HepG2 (cell line): ENCODE measurements around the gene TFPI2. TPM values are rescaled to one million over a fixed set of nuclear protein-coding genes. Genes with fewer than 3 reads are reported as not detected.

Source experiments
- ATAC-seq: fragments of 200-7000 bp; cut with Tn5 transposase; 3 replicates; pipeline ENCODE4 v1.9.1; 2020; ENCODE audit warnings: mild to moderate bottlenecking, moderate library complexity
- BruUV-seq: library from RNA; stranded (reverse); fragments of 400-500 nt; replicated peaks from 2 replicates; lab custom pipeline; 2021; lab: Mats Ljungman, UMichigan
- CTCF ChIA-PET: fragments of 300-600 bp; formaldehyde crosslinking; extraction: SDS; loops from one replicate; lab custom pipeline; 2021; ENCODE audit warnings: low total read pairs, inconsistent platforms, low intra/inter-chr PET ratio; lab: Yijun Ruan, JAX
- POLR2A ChIA-PET: fragments of 350-600 bp; sonication (Branson Sonifier 250); formaldehyde crosslinking; loops from one replicate; lab custom pipeline; 2020; ENCODE audit warnings: antibody characterized with exemption, inconsistent platforms; lab: Yijun Ruan, JAX
- DNase-seq: peaks from one replicate; pipeline ENCODE4 v3.0.0-alpha.2; 2015; ENCODE audit warnings: low spot score
- FAIRE-seq: peaks from 3 replicates; lab custom pipeline; 2011; peaks lifted over from hg19 to GRCh38; lab: Jason Lieb, UNC
- H2AFZ ChIP-seq: one replicate; pipeline ENCODE4 v1.6.1; 2011; ENCODE audit warnings: low read length, inconsistent platforms
- H3K27ac ChIP-seq: fragments of 300-600 bp; 3 replicates; pipeline ENCODE4 v1.8.0; 2011; ENCODE audit warnings: mixed run types, mild to moderate bottlenecking, mixed read lengths, low read length, inconsistent platforms; ENCODE audit not compliant: insufficient read depth; ENCODE audit errors: extremely low read length
- H3K27me3 ChIP-seq, 2 experiments: fragments of 200-600 bp in 1 of 2; 2 replicates in 1 of 2; 3 replicates in 1 of 2; pipeline versions ENCODE4 v1.6.0 to v1.8.0; 2011; ENCODE audit warnings: low read length in 2 of 2, mild to moderate bottlenecking in 2 of 2, moderate library complexity in 2 of 2, inconsistent platforms in 1 of 2; ENCODE audit not compliant: insufficient read depth in 2 of 2, control insufficient read depth in 1 of 2
- H3K36me3 ChIP-seq, 2 experiments: fragments of 200-600 bp in 1 of 2; replicated peaks in 1 of 2; 2 replicates in 1 of 2; 3 replicates in 1 of 2; pipeline versions ENCODE4 v1.5.1 to v1.8.0; 2011; ENCODE audit warnings: low read length in 2 of 2, inconsistent platforms in 1 of 2; ENCODE audit not compliant: insufficient read depth in 2 of 2, control insufficient read depth in 1 of 2
- H3K4me1 ChIP-seq: 2 replicates; pipeline ENCODE4 v1.5.1; 2012; ENCODE audit warnings: low read length, inconsistent platforms; ENCODE audit not compliant: insufficient read depth
- H3K4me2 ChIP-seq: 2 replicates; pipeline ENCODE4 v1.6.0; 2011; ENCODE audit warnings: low read depth, low read length, inconsistent platforms
- H3K4me3 ChIP-seq, 3 experiments: fragments of 200-600 bp in 1 of 3; sonication (generic), shearing (Covaris generic) in 1 of 3; replicated peaks in 1 of 3; 2 replicates each; pipeline ENCODE4 v1.5.1; 2011 to 2016; ENCODE audit warnings: low read length in 3 of 3, inconsistent platforms in 2 of 3, low read depth in 2 of 3, mild to moderate bottlenecking in 2 of 3, control low read depth in 1 of 3, mixed read lengths in 1 of 3; ENCODE audit not compliant: insufficient read depth in 1 of 3
- H3K79me2 ChIP-seq: one replicate; pipeline ENCODE4 v1.6.1; 2011; ENCODE audit warnings: low read length, inconsistent platforms; ENCODE audit not compliant: insufficient read depth
- H3K9ac ChIP-seq: 2 replicates; pipeline ENCODE4 v1.6.0; 2011; ENCODE audit warnings: mild to moderate bottlenecking, low read depth, low read length, inconsistent platforms; ENCODE audit not compliant: insufficient read depth
- H3K9me3 ChIP-seq: 2 replicates; pipeline ENCODE4 v1.5.1; 2012; ENCODE audit warnings: mild to moderate bottlenecking, low read length
- H4K20me1 ChIP-seq: 2 replicates; pipeline ENCODE4 v1.6.0; 2011; ENCODE audit warnings: inconsistent platforms, mild to moderate bottlenecking, low read length, moderate library complexity; ENCODE audit not compliant: insufficient read depth
- GZF1 ChIP-seq: sonication (generic); formaldehyde crosslinking; IDR thresholded peaks from 2 replicates; pipeline ENCODE4 v1.5.1; 2020; ENCODE audit warnings: mild to moderate bottlenecking, missing genetic modification reagents
- JUNB ChIP-seq: sonication (generic); formaldehyde crosslinking; IDR thresholded peaks from 2 replicates; pipeline ENCODE4 v1.8.0; 2022; ENCODE audit warnings: missing genetic modification reagents, mild to moderate bottlenecking, borderline replicate concordance
- MAFK ChIP-seq, 2 experiments: IDR thresholded peaks in 1 of 2; conservative IDR thresholded peaks in 1 of 2; 2 replicates each; pipeline ENCODE4 v1.6.1; 2011; ENCODE audit warnings: improper control_type of control experiment in 2 of 2, low read length in 2 of 2
- NR2C2 ChIP-seq: sonication (generic); formaldehyde crosslinking; IDR thresholded peaks from 2 replicates; pipeline ENCODE4 v1.4.0; 2020; ENCODE audit warnings: missing genetic modification reagents, mild to moderate bottlenecking, moderate library complexity, borderline replicate concordance
- POGZ ChIP-seq: sonication (generic); formaldehyde crosslinking; IDR thresholded peaks from 2 replicates; pipeline ENCODE4 v1.4.0; 2020; ENCODE audit warnings: mild to moderate bottlenecking, missing genetic modification reagents
- SALL1 ChIP-seq: sonication (generic); formaldehyde crosslinking; IDR thresholded peaks from 2 replicates; pipeline ENCODE4 v1.8.0; 2022; ENCODE audit warnings: mild to moderate bottlenecking, missing genetic modification reagents
- TEAD2 ChIP-seq: sonication (generic); formaldehyde crosslinking; IDR thresholded peaks from 2 replicates; pipeline ENCODE4 v1.9.0; 2021; ENCODE audit warnings: missing genetic modification reagents
- XRCC5 ChIP-seq: fragments of 200-400 bp; formaldehyde crosslinking; optimal IDR thresholded peaks from 2 replicates; pipeline ENCODE3; 2017; ENCODE audit warnings: mild to moderate bottlenecking, low read length
- ZBTB3 ChIP-seq: sonication (generic); formaldehyde crosslinking; IDR thresholded peaks from 2 replicates; pipeline ENCODE4 v1.4.0; 2020; ENCODE audit warnings: low read depth, mild to moderate bottlenecking, moderate library complexity, missing genetic modification reagents, borderline replicate concordance
- ZBTB38 ChIP-seq: sonication (generic); formaldehyde crosslinking; IDR thresholded peaks from 2 replicates; pipeline ENCODE4 v1.5.1; 2020; ENCODE audit warnings: mild to moderate bottlenecking, missing genetic modification reagents
- ZMAT3 ChIP-seq: sonication (generic); formaldehyde crosslinking; conservative IDR thresholded peaks from 2 replicates; pipeline ENCODE4 v1.7.0; 2021; ENCODE audit warnings: missing genetic modification reagents
- ZNF121 ChIP-seq: sonication (generic); formaldehyde crosslinking; IDR thresholded peaks from 2 replicates; pipeline ENCODE4 v1.5.0; 2020; ENCODE audit warnings: mild to moderate bottlenecking, missing genetic modification reagents
- ZNF205 ChIP-seq: IDR thresholded peaks from 2 replicates; pipeline ENCODE4 v1.6.1; 2018; ENCODE audit warnings: missing biosample characterization, missing genetic modification reagents
- ZNF781 ChIP-seq: sonication (generic); formaldehyde crosslinking; IDR thresholded peaks from 2 replicates; pipeline ENCODE4 v1.5.1; 2020; ENCODE audit warnings: borderline replicate concordance, mild to moderate bottlenecking, missing genetic modification reagents; ENCODE audit errors: not compliant biosample characterization
- ZSCAN9 ChIP-seq: IDR thresholded peaks from 2 replicates; pipeline ENCODE4 v1.6.1; 2016; ENCODE audit warnings: borderline replicate concordance
- WGBS: methylation state at CpG from one replicate; pipeline ENCODE4 v1.1.6; 2017; ENCODE audit warnings: low lambda C conversion rate; 5-methylcytosine and 5-hydroxymethylcytosine counted together
- in situ Hi-C: cut with HindIII; loops from 2 replicates; pipeline ENCODE4 v1.10.0; 2017; ENCODE audit warnings: low pct_unique_long_range_greater_than_20kb; ENCODE audit not compliant: extremely low pct_ligation_motif_present
- intact Hi-C: fragments of 100-400 bp; cut with micrococcal nuclease; formaldehyde crosslinking; loops from one replicate; pipeline ENCODE4 v1.10.0; 2022; ENCODE audit not compliant: unreplicated experiment
- polyA plus RNA-seq, 8 experiments: library from polyadenylated mRNA; depleted of rRNA in 3 of 8; stranded (reverse) in 7 of 8; unstranded in 1 of 8; fragments of >200 nt; fragmentation: Illumina TruSeq in 4 of 8; extraction: Trizol in 4 of 8; gene quantifications; 2 replicates each; pipeline versions ENCODE4 v1.2.1 to v1.2.3, GENCODE V29; 2011 to 2016; ENCODE audit warnings: low read depth in 4 of 8, missing spikeins in 1 of 8, mixed read lengths in 1 of 8; ENCODE audit not compliant: insufficient read depth in 1 of 8
- total RNA-seq, 5 experiments: library from RNA; depleted of rRNA; stranded (reverse); fragments of >200 nt; fragmentation: Illumina TruSeq; extraction: Trizol; gene quantifications; 2 replicates each; pipeline ENCODE4 v1.2.3, GENCODE V29; 2016; ENCODE audit warnings: low read depth in 1 of 5
- TF ChIP-seq, protein P1 (sequence below): sonication (generic); formaldehyde crosslinking; IDR thresholded peaks from 2 replicates; pipeline ENCODE4 v1.4.0; 2020; ENCODE audit warnings: missing genetic modification reagents
- TF ChIP-seq, protein P2 (sequence below): sonication (generic); formaldehyde crosslinking; conservative IDR thresholded peaks from 2 replicates; pipeline ENCODE4 v1.8.0; 2022; ENCODE audit warnings: low read depth, missing genetic modification reagents

TFPI2 gene
- total and polyA plus RNA-seq, 2 of the 13 experiments (the other 11 are each of a cell fraction or from before 2014, with no cell fraction given): 0.16 to 0.22 TPM

DNA sequence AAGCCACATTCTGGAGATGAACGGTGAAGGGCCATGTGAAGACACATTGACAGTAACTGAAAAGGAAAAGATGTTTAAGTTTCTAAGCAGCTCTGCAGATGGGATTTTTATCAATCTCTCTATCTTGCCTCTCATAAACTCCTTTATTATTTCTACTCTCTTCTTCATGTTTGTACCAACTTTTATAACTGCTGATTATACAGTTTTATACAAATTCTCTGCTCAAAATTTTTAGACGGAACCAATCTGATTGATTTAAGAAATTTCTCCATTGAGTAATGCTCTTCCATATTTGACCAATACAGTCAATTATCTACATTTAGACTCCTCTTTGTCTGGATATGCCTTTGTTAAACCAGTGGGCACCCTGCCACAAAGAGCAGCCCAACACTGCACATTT, 31.7 kb downstream of the TFPI2 start:
- 0% methylated on average over 2 of the region's 2 CpGs for WGBS
- no peak for TF ChIP-seq JUNB (CRISPR knock-in tag)
- TF ChIP-seq MAFK (conservative IDR thresholded peaks at IDR 0.05 in 1 of 2, IDR thresholded peaks at IDR 0.05 in 1 of 2; ENCODE audit: low read length in 2 of 2): peak; percentile 34 to 48; a peak in 2 of 4 replicates
- TF ChIP-seq, protein P1, sequence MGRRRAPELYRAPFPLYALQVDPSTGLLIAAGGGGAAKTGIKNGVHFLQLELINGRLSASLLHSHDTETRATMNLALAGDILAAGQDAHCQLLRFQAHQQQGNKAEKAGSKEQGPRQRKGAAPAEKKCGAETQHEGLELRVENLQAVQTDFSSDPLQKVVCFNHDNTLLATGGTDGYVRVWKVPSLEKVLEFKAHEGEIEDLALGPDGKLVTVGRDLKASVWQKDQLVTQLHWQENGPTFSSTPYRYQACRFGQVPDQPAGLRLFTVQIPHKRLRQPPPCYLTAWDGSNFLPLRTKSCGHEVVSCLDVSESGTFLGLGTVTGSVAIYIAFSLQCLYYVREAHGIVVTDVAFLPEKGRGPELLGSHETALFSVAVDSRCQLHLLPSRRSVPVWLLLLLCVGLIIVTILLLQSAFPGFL (CRISPR knock-in tag): no peak
- no peak for TF ChIP-seq ZNF121 (CRISPR knock-in tag)
- TF ChIP-seq ZMAT3 (CRISPR knock-in tag): no peak
- ChIA-PET CTCF (no interaction called here), POLR2A (no interaction called here)
- Histone ChIP-seq H3K79me2 (no peaks in the 10 kb centered on the region), H4K20me1 (no peaks in the 10 kb centered on the region), H3K4me3 (no peak overlapping the region), H3K4me2 (no peak overlapping the region), H3K36me3 (no peaks in the 10 kb centered on the region), H2AFZ (no peak overlapping the region), H3K27ac (no peak overlapping the region), H3K9me3 (no peaks in the 10 kb centered on the region), H3K4me1 (no peaks in the 10 kb centered on the region), H3K9ac (no peak overlapping the region), H3K27me3 (no peaks in the 10 kb centered on the region)
- intact Hi-C loops: no loop called here
- FAIRE-seq (no peak), ATAC-seq (no peak), DNase-seq (no peak)
- BruUV-seq: no TSS peak
- in situ Hi-C loops: no loop called here

DNA sequence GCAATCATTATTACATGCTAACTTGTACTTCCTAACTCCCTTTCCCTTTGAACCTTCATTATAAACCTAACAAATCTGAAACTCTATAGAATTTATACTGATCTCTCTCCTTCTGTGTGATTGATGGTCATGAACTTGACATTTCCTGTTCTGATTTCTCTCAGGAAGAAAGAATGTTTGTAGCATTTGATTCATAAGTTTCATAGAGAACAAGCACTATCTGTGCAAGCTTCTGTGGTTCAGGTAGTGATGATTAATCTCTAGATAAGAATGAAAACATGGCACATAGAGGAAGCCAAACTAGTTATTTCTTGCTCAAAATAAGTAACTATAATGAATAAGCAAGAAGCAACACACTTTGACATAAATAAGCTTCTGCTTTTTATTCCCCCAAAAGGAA, 34.2 kb downstream of the TFPI2 start:
- no peaks in the 10 kb centered on the region for H3K79me2 ChIP-seq
- H3K36me3 ChIP-seq: no peaks in the 10 kb centered on the region
- no peak overlapping the region for H3K4me3 ChIP-seq
- H3K9me3 ChIP-seq: no peaks in the 10 kb centered on the region
- FAIRE-seq: no peak
- BruUV-seq: no TSS peak
- H2AFZ ChIP-seq: no peak overlapping the region
- H3K4me1 ChIP-seq: no peaks in the 10 kb centered on the region
- DNase-seq: no peak
- no peak for ATAC-seq
- no peak overlapping the region for H3K9ac ChIP-seq
- no peaks in the 10 kb centered on the region for H3K27me3 ChIP-seq
- intact Hi-C loops (no loop called here), in situ Hi-C loops (no loop called here)
- POLR2A ChIA-PET: no interaction called here
- H4K20me1 ChIP-seq: no peaks in the 10 kb centered on the region
- no peak overlapping the region for H3K4me2 ChIP-seq
- no peak overlapping the region for H3K27ac ChIP-seq
- CTCF ChIA-PET: no interaction called here
- TF ChIP-seq TEAD2 (CRISPR knock-in tag) (no peak), ZNF781 (CRISPR knock-in tag) (no peak), ZNF205 (CRISPR knock-in tag) (no peak), POGZ (CRISPR knock-in tag) (no peak), ZBTB3 (no peak), XRCC5 (no peak), ZSCAN9 (CRISPR knock-in tag) (no peak), ZBTB38 (CRISPR knock-in tag) (no peak), NR2C2 (CRISPR knock-in tag) (no peak), SALL1 (CRISPR knock-in tag) (no peak), GZF1 (no peak)
- TF ChIP-seq, protein P2, sequence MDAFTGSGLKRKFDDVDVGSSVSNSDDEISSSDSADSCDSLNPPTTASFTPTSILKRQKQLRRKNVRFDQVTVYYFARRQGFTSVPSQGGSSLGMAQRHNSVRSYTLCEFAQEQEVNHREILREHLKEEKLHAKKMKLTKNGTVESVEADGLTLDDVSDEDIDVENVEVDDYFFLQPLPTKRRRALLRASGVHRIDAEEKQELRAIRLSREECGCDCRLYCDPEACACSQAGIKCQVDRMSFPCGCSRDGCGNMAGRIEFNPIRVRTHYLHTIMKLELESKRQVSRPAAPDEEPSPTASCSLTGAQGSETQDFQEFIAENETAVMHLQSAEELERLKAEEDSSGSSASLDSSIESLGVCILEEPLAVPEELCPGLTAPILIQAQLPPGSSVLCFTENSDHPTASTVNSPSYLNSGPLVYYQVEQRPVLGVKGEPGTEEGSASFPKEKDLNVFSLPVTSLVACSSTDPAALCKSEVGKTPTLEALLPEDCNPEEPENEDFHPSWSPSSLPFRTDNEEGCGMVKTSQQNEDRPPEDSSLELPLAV (CRISPR knock-in tag): no peak
